GM20000 (cell line): ENCODE measurements around the gene RBM46.
A peak's percentile ranks its signal among the peaks of the same experiment; 100 is the strongest.

Source experiments
- DNase-seq: peaks from one replicate; pipeline ENCODE4 v3.0.0; 2012; ENCODE audit warnings: low spot score
- TF ChIP-seq, protein P1 (sequence below): IDR thresholded peaks from 2 replicates; pipeline ENCODE4 v1.5.1; 2012; ENCODE audit warnings: mild to moderate bottlenecking, control low read depth; ENCODE audit errors: extremely low read depth, missing control alignments

RBM46 gene

DNA sequence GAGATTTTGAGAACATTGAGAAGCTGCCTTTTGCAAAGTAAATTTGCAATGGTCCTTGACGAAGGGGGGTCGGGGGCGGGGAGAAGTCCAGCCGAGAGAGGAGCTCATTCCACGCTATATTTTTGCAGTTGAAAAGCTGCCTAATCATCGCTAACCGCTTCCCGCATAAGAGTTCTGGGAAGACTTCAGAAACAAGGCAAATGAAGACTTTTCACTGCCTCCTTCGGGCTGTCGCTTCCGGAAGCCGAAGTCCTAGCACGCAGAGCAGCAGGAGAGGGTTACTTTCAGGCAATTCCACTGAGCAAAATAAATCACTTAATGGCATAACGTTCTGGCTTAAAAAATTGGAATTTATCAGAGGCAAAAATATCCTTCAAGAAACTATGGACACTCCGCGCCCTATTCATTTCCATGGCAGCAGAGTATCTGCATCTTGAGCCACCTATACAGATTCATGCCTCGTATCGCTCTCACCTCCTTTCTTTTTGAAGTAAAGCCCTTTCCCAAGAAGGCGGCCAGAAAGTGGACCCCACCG is 39.9 kb upstream of the RBM46 start:
- TF ChIP-seq, protein P1, sequence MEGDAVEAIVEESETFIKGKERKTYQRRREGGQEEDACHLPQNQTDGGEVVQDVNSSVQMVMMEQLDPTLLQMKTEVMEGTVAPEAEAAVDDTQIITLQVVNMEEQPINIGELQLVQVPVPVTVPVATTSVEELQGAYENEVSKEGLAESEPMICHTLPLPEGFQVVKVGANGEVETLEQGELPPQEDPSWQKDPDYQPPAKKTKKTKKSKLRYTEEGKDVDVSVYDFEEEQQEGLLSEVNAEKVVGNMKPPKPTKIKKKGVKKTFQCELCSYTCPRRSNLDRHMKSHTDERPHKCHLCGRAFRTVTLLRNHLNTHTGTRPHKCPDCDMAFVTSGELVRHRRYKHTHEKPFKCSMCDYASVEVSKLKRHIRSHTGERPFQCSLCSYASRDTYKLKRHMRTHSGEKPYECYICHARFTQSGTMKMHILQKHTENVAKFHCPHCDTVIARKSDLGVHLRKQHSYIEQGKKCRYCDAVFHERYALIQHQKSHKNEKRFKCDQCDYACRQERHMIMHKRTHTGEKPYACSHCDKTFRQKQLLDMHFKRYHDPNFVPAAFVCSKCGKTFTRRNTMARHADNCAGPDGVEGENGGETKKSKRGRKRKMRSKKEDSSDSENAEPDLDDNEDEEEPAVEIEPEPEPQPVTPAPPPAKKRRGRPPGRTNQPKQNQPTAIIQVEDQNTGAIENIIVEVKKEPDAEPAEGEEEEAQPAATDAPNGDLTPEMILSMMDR, result no peak
- DNase-seq, result peak; percentile 12

DNA sequence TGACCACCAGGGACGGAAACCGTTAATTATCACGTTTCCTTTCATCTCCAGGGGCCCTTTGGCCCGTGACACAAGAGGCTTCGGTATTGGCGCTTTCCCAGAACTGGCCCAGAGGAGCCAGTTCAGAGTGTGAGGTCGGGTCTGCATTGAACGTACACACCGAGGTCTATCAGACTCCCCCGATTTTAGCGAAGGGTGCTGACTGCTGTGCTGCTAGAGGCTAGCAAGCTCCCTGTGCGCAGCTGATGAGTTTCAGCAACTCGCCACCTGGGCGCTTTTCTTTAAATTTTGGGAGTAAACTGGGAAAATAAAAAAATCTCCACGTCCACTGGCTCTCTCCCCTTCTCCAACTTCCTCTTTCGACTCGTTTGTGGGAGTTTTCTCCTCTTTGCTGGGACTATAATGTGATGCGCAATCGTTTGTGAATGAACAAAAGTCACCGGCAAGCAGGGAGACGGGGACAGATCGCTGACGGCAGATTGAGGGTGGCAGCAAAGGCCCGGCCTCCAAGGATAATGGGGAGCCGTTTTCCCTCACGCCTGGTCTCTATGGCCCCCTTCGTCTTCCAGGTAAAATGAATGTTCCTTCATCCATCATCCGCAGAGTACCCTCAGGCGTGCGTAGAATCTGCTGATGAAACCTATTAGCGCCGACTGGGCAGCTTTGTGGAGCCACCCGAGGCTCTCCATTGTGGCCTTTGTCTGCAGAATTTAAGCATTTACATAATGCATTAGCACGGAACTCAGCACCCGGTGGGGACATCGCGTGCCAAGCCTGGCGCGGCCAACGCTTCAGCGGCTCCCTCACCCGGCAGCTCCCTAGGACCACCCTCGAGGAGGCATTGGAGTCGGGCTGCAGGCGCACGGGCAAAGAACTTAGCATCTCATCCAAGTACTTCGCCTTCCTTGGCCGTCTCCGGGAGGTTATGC is 38.9 kb upstream of the RBM46 start:
- TF ChIP-seq, protein P1, result no peak
- DNase-seq, result peak; percentile 22

DNA sequence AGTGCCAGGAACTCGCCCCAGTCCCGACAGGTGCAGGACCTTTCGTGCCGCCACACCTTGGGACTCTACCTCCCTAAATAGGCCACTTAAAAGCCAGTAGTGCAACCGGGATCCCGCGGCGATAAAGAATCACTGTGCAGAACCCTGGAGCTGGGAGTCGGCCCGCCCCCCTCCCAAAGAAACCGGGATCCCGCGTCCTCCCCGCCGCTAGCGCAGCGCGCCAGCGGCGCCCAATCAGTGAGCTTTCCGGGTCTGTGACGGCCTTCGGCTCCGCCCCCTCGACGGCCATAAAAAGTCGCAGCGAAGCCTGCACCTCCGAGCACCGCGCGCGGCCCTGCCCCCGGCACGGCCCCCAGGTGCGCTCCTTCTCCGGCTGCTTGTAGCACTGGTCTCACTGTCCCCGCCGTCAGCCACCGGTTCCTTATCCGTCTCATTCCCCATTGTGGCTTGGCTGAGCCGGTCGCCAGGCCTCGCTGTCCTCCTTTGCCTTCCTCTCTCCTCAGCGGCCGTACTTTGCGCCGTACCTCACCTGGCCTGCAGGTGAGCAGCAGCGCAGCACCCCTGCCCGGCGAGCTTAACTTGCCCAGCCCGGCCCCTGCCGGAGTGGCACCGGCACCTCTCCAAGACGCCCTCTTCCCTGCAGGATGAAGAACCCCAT is 37.3 kb upstream of the RBM46 start, which contains the start of gene LRAT:
TSS of gene LRAT (plus strand) at position 318 of the 658 bp plus-strand sequence. CDS start at position 645, 327 bp downstream.
- TF ChIP-seq, protein P1, result no peak
- DNase-seq, result peak; percentile 28

DNA sequence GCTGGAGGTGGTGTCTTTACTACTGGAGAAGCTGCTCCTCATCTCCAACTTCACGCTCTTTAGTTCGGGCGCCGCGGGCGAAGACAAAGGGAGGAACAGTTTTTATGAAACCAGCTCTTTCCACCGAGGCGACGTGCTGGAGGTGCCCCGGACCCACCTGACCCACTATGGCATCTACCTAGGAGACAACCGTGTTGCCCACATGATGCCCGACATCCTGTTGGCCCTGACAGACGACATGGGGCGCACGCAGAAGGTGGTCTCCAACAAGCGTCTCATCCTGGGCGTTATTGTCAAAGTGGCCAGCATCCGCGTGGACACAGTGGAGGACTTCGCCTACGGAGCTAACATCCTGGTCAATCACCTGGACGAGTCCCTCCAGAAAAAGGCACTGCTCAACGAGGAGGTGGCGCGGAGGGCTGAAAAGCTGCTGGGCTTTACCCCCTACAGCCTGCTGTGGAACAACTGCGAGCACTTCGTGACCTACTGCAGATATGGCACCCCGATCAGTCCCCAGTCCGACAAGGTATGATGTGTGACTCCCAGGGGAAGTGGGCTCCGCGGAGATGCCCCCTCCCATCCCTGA is 36.6 kb upstream of the RBM46 start:
- no peak for DNase-seq
- TF ChIP-seq, protein P1, result no peak

DNA sequence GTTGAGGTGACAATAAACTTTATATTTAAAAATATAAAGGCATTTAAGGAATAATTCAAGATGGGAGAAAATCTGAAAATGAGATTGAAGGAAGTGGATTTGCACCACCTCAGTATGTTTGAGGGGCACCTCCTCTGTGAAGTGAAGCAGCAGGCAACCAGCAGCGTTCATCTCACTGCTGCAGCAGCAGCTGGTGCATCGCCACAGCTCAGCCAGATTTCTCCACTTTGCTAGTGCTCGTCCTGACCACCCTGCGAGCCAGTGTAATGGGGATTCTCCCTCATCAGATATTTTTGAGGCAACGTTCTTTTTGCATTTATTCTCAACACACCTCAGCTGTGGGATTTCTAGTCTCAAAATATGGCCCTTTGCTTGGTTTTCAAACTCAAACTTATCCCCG is 23.4 kb upstream of the RBM46 start:
- TF ChIP-seq, protein P1, result no peak
- DNase-seq, result no peak

DNA sequence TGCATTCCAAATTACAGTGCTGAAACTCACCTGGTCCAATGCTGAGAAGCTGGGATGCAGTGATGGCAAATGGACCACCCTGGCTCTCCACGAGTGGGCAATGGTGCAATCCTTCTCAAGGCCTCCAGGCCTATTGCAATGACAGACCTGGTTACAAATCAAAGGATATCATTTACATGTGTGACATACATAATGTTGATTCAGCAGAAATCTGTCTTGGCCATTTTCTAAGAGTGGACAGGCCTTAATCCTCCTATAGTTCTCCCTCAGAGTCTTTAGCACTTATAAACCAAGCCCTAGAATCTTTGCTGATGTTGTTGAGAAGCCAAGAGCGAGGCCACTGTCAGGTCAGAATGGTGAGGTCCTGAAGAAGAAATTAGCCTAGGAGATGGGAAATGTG is 20.2 kb upstream of the RBM46 start:
- no peak for DNase-seq
- TF ChIP-seq, protein P1, result no peak
